GM18861 (cell line): Measurements from ENCODE around the gene FAM89B.

ENCODE experiments used
- ATAC-seq: cut with Tn5 transposase; IDR thresholded peaks from one replicate; pipeline ENCODE4 v1.9.1; 2021; ENCODE audit not compliant: unreplicated experiment

The FAM89B gene

GRCh38 chr11:65610404-65610803 is 38.1 kb downstream of the FAM89B start:
- no peak for ATAC-seq

- ATAC-seq = no peak
These were observed 38.9 kb downstream of the FAM89B start for GRCh38 chr11:65611028-65611757.

- no peak for ATAC-seq
These were observed 39.6 kb downstream of the FAM89B start for GRCh38 chr11:65611758-65612603.

DNA sequence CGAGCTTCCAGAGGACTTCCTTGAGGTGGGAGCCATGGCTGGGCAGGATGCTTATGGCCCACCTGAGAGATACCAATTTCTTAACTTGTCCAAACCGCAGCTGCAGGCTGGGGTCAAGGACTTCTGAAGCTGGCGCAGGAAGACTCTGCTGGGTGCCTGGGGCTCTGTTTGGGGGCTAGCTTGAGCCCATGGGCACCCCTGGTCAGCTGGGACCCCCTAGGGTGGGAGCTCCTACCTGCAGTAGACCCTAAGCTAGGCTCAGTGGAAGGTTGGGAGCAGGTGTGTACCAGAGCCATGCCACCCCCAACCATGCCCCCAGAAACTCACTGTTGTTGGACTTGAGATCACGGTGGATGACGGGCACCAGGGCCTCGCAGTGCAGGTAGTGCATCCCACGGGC is 40.4 kb downstream of the FAM89B start:
- ATAC-seq = no peak

DNA sequence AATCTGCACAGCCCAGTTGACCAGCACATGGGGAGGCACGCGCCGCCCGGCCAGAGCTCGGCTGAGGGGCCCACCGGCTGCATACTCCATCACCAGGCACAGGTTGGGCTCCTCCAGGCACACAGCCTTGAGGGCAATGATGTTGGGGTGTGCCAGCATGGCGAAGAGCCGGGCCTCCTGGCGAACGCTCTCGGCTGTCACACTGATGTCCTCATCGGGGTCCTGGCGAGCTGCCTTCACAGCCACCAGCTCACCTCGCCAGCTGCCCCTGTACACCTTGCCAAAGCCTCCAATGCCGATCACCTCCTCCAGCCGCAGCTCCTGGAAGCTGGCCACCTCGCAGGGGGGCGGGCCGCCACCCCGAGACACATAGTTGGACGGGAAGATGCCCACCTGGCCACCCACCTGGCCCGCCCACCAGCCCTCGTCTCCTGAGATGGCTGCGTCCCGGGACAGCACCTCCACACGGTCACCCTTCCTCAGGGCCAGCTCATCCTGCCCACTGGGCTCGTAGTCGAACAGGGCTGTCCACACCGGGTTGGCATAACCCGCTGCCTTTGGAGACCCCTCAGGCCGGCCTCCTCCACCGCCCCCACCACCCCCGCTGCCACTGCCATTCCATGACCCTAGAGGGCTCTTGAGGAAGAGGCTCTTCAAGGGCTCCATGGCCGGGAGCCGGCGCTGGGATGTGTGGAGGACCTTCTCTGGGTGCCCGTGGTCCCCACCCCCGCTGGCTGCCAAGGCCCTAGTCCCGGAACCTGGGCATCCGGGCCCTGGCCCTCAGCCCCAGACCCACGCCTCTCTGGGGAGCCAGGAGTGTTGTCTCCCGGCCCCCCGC is 41.0 kb downstream of the FAM89B start:
- ATAC-seq = no peak

GRCh38 chr11:65615229-65615949 is 43.1 kb downstream of the FAM89B start, which contains the start of gene PCNX3:
Gene PCNX3, plus strand, starts transcription at chr11:65615776. Its CDS starts 536 bp downstream, at chr11:65616312.
- ATAC-seq = peak; percentile 65

- ATAC-seq = no peak
These were observed 43.7 kb downstream of the FAM89B start for GRCh38 chr11:65615950-65616574.

- no peak for ATAC-seq
These were observed 44.2 kb downstream of the FAM89B start for GRCh38 chr11:65616575-65617001.

GRCh38 chr11:65617136-65617850 is 45.0 kb downstream of the FAM89B start:
- ATAC-seq = no peak

GRCh38 chr11:65617990-65618751 is 45.8 kb downstream of the FAM89B start:
- no peak for ATAC-seq

- ATAC-seq = no peak
These were observed 46.4 kb downstream of the FAM89B start for GRCh38 chr11:65618763-65619162.

GRCh38 chr11:65619281-65619928 is 47.1 kb downstream of the FAM89B start:
- no peak for ATAC-seq

DNA sequence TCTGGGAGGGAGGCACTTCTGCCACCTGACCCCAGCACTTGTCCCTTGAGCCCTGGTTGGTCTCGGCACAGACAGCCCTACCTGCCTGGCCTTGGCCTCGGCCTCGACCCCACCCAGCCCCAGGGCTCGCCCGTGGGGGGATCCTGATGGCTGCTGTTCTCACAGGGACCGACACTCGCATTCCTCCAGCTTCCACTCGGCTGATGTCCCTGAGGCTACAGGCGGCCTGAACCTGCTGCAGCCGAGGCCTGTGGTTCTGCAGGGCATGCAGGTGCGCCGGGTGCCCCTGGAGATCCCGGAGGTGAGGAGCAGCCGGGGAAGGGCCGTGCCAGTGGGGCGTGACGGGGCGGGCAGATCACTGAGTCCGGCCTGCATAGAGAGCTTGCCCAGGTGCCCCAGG is 48.3 kb downstream of the FAM89B start:
- ATAC-seq = no peak

DNA sequence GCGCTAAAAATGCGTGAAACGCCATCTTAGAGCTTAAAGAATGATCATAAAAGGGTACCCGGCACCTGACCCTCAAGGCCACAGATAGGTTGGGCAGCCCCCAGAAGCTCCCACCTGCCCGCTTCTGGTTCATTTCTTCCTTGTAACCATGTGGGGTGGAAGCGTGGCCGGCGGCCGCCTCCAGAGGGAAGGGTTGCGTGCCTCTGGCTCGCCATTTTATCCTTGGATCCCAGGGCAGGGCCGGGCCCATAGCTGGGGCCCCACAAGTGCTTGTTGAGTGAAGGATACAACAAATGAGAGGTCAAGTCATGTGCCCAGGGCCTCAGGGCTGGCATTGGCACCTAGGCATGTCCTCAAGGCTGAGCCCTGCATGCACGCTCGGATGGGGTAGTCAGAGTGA is 49.1 kb downstream of the FAM89B start:
- no peak for ATAC-seq

DNA sequence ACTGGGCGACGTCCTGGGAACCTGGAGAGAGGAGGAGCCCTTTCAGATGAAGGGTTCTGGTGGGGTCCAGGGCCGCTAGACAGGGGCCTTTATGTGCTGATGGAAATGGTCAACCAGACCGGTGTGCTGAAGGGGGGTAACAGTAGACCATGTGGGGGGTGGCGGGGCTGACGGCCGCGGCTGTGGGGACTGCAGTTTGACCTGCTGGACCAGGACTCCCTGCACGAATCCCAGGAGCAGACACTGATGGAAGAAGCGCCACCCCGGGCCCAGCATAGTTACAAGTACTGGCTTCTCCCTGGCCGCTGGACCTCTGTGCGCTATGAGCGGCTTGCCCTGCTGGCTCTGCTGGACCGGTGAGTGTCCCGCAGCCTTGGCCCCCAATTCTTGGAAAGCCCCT is 49.7 kb downstream of the FAM89B start:
- no peak for ATAC-seq

DNA sequence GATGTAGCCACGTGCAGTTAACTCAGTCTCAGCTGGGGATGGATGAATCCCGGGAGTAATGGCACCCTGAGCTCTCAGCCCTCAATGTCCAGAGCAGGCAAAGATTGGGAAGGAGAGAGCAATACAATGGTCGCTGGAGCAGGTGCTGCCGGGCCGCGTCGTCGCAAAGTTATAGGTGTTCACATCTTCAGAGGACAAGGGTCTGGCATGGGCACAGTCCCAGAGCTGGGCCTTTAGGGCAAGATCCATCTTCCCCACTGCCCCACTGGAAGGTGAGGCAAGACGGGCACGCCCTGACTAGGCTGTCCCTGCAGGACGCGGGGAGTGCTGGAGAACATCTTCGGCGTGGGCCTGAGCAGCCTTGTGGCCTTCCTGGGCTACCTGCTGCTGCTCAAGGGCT is 50.8 kb downstream of the FAM89B start:
- no peak for ATAC-seq
